Fibroblast of skin of left quadriceps (primary cell): ENCODE measurements around the gene TSPAN13.
"Not testable (repeated sequence)": the region's sequence is repeated elsewhere in the genome, so short reads cannot be mapped to it uniquely, and the experiment has no call there.

Experiments
- DNase-seq, 2 experiments: peaks; one replicate each; pipeline ENCODE4 v3.0.0-alpha.2; 2013; ENCODE audit warnings: low read depth in 2 of 2

Gene TSPAN13

DNA sequence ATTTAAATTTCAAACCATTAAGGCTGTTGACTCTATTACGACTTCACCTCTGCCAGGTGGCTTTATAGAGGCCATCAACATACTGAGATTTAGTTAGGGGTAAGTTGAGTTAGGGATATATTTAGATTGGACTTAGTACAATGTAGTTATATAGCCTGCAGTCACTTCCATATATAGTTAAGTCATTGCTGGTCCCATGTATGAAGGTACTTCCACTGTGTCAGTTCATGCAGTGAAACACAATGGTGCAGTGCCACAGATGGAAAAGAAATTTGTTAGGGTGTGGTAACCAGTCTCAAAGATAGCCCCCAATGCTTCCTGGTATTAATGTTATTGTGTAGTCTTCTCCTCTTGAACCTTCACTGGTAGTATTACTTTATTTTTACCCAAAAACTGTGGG, 12.6 kb upstream of the TSPAN13 start:
- no peak for DNase-seq

DNA sequence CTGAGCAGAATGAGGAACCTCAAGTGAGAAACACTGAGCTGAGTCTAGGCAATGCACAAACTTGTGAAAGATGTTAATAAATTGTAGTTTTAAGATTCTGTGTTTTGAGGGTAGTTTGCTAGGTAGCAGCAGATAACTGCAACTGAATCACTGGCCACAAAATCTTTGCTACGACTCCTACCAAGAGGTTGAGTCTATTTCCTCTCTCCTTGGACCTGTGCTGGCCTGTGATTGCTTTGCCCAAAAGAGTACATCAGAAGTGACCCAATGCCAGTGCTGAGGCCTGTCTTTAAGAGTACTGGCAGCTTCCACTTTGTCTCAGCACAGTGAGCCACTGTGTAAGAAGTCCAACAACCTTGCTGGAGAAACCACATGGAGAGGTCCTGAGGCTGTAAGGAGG, 11.9 kb upstream of the TSPAN13 start:
- DNase-seq = no peak

DNA sequence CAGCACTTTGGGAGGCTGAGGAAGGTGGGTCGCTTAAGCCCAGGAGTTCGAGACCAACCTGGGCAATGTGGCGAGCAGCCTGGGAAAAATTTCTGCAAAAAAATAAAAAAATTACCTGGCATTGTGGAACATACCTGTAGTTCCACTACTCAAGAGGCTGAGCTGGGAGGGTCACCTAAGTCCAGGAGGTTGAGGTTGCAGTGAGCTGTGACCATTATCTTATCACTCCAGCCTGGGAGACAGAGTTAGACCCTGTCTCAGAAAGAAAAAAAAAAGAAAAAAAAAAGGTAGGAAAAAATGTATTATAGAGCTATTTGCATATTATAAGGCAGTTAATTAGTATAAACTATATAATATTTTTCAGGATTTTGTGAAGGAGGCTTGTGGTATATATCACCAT, 11.0 kb upstream of the TSPAN13 start:
- no peak for DNase-seq

DNA sequence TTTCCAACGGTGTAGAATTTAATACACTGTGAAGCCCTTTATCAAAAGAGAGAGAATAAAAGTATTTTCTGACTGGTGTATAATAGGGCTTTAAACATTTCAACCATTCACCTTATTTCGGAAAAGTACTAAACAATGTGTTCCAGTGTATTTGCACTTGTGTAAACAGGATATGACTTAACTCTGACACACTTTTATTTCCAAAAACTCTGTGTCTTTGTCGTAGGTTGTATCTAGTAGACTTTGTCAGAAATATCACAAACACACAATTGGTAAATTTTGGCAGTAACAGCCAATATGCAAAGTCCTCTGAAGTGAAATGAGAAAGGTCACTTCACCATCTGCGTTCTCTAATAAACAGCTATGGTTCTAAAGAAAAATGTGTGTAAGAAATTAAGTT, 10.3 kb upstream of the TSPAN13 start:
- no peak for DNase-seq

DNA sequence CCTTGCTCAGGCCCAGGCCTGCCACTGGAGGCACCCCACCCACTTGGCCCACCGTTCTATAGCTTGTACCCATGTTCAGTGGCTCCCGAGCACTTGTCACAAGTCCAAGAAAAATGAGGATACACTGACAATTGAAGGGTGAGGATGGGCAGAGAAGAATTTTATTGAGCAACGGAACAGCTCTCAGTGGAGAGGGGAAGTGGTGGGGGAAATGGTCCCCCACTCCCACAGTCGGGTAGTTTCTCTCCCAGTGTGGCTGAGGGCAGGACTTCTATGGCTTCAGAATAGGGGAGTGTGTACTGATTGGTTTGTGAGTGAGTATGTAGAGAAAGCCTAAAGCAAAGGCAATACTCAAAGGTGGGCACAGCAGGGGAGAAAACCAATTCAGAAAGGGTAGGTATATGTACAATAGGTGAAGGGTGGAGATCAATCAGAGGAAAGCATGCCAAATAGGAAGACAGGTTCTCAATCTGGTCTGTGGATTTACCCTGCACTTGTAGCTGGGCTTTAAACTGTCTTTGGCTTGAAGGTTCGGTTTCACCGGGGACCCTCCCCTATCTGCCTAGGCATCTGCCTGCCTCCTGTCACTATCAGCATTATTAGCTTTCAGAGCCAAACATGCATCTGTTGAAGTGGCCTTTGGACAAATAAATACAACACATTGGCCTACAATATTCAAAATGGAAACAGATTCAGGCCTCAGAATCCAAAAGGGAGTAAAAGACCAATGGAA, 8.9 kb upstream of the TSPAN13 start:
- no peak for DNase-seq

DNA sequence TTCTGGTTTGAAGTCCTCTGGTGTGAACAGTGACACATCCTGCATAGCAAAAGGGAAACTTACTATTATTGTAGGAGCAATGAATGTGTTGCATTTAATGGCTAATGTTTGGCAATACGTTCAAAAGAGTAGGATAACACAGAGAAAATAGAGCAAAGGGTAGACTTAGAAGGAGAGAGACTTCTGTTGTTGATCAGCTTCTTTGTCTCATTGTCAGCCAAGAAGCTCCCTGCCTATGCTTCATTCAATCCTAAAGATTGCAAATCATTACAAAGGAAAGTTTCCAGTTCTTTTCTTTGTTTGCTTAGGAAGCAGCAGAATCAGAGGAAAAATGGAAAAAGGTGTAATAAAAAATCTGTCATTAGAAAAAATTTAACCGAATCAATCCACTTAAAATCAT, 7.9 kb upstream of the TSPAN13 start:
- DNase-seq = no peak

DNA sequence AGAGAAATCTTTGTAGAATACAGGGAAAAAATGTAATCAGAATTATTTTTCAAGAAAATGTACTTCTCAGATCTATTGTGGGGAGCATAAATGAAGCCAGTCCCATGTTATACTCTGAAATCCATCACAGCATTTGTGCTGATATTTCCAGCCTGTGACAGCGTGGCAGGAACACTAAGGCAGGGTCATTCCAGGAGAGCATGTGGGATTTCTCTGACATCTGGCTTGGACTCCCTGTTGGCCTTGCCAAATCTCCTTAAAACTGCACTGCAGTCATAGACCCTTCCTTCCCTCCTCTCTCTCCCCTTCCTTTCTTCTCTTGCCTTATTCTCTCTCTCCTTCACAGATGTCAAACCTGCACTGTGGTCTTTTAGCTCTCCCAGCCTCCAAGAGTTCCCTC, 6.5 kb upstream of the TSPAN13 start:
- no peak for DNase-seq

DNA sequence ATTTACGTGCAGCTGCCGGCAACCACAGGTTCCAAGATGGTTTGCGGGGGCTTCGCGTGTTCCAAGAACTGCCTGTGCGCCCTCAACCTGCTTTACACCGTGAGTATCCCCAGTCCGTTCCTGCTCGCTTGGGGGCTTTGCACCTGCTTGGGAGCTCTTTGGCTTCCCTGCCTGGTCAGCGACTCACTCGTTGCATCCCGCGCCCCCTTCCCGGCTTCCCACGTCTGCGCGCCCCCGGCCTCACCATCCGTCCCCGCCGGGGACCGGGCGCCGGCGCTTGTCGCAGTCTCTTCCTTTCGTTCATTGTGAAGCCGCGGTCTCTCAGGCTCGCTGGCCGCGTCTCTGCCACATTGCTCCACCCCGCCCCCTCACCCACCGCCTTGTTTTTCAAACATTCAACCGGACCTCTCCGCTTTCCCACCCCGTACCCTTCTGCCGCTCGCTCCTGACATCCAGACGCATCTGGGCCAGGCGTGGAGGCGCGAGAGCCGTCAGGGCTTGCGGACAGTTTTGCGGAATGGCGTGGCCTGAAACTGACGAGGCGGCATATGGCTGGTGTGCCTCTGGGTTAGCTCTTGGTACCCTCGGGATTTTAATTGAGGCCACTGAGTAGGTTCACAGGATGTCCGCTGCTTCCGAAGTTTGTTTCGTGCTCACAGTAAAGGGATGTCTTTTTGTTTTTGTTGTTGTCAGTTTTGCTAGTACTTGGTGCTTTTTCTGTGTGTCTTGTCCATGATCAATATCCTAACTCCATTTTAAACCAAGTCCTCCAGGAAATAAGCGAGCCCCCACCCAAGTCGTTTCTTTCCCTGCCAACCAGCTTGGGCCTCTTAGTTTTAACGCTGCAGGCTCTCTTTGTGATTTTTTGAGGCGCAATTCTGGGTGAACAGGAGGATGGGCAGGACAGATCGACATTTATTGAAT, 639 bp downstream of the TSPAN13 start:
- no peak for DNase-seq

DNA sequence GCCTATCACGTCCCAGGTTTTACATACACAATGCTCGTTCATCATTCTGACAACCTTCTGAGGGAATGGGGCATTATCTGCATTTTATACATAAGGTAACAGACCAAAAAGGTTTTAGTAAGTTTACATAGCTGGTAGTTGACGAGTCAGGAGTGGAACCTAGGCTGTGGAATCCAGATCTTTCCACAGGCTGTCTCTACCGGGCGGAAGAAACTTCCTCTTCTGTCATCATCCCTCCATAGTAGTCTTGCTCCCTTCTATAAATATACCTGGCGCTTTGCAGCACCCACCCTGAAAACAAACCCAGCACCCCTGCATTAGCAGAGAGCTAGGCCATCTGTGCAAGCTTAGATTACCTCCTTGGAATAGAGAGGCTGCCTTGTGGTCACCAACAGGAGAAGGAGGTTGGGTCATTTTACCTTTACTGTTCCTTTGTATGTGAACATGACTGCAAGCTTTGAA, 1.3 kb downstream of the TSPAN13 start:
- DNase-seq = no peak

DNA sequence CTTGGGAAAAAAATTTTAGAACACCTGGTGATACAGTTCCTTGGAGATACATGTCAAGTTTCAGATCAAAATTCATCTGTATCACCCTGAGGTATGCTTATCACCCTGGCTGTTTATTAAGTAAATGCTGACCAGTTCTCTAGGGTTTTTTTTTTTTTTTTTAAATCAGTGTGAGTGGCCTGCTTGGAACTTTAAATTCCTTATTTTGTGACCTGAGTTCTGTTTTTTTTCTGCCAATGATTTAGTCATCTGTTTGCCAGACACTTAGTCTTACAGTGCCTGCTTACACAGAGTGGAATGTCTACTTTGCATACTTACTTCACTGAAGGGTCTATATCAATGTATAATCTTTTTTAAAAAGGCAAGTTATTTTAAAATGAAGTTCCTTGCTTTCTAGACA, 1.8 kb downstream of the TSPAN13 start:
- DNase-seq = no peak

DNA sequence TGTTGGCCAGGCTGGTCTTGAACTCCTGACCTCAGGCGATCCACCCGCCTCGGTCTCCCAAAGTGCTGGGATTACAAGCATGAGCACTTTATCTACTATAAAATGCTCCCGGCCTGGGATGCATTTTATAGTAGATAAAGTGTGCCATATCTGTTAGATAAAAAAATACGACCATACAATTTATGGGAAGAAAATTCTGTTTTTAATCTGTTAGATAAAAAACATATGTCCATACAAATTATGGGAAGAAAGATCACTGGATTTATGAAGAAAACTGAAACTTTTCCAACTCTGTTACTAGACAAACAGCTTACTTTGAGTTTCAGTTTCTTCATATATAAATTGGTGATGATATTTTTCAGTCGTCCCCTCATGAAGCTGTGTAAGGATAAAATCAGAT, 4.5 kb downstream of the TSPAN13 start:
- no peak for DNase-seq

DNA sequence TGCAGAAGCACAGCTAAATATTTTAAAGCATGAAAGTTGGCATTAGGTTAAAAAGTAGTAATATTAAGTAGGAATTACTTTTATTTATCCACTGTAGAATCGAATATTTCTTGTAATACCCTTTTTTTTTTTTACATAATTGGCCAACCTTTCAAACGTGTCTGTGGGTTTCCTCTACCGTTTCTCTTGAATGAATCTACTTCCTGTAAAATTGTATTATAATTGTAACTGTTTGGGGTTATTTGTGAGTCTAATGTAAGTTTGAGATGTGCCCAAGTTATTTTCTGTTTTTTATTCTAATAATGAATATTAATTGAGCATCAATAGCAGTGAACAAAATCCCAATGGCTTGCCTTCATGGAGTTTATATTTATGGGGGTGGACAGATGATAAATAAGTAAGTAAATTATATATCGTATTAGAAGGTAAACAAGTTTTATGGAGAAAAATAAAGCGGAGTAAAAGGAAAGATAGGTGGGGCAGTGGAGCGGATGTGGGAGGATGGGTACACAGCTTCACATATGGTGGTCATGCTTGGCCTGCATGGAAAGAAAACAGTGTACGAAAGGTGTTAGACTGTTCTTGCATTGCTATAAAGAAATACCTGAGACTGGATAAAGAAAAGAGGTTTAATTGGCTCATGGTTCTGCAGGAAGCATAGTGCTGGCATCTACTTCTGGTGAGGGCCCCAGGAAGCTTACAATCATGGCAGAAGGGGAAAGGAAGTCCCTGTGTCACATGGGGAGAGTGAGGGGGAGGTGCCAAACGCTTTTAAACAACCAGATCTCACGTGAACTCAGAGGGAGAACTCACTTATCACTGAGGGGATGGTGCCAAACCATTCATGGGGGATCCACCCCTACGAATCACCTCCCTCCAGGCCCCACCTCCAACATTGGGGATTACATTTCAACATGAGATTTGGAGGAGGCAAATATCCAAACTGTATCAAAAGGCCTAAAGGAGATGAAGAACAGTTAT, 5.4 kb downstream of the TSPAN13 start:
- DNase-seq = no peak

DNA sequence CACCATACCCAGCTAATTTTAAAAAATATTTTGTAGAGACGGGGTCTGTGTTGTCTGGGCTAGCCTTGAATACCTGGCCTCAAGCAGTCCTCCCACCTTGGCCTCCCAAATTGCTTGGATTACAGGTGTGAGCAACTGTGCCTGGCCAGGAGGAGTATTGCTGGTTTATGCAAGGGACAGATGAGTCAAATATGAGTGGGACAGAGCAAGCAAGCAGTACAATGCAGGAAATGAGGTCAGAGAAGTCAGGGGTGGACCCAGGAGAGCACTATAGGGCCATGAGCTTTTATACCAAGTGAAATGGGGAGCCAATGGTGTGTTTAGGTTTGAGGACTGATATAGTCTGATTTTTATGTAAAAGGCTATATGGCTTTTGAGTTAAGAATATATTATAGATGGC, 6.3 kb downstream of the TSPAN13 start:
- no peak for DNase-seq

DNA sequence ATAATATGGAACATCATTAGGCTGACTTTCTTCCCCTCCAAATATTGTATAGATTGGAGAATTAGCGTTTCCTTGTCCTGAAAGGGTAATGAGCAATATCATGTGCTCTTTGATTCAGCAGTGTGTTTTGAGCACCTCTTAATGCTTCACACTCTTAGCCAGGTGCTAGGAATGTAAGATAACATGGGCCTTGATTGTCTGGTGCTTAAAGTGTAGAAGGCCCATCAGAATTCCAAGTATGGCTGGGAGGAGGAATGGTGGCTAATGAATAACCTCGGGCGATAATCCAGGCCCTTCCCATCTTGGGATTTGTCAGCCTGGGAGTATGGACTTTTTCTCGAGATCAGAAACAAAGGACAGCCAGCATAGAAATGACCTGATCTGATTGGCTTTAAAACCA, 8.6 kb downstream of the TSPAN13 start:
- no peak for DNase-seq

DNA sequence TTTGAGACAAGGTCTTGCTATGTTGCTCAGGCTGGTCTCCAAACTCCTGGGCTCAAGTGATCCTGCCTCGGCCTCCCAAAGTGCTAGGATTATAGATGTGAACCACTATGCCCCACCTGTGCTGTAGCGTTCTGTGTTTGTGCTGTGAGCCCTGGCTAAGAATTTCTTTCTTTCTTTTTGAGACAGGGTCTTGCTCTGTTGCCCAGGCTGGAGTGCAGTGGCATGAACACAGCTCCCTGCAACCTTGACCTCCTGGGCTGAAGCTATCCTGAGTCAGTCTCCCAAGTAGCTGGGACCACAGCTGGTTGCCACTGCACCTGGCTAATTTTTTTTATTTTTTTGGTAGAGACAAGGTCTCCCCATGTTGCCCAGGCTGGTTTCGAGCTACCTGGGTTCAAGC, 11.4 kb downstream of the TSPAN13 start:
- DNase-seq = no peak

DNA sequence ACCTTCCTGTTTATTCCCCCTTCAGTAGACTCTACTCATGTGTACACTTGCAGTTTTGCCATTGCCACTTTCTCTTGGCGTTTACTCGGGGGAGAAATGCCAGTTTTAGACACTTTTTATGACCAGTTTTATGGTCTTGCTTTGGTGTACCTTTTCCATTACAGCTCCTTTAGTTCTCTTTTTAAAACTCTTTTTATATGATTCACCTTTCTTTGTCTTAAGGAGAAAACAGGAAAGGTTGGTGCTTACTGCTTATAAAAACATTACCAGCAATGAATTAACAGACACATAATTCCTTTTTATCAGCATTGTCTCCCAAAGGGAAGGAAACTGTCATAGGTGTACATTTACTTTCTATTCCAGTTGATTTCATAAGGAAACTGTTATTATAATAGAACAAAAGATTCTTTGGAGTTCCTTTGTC, 11.9 kb downstream of the TSPAN13 start:
- no peak for DNase-seq

DNA sequence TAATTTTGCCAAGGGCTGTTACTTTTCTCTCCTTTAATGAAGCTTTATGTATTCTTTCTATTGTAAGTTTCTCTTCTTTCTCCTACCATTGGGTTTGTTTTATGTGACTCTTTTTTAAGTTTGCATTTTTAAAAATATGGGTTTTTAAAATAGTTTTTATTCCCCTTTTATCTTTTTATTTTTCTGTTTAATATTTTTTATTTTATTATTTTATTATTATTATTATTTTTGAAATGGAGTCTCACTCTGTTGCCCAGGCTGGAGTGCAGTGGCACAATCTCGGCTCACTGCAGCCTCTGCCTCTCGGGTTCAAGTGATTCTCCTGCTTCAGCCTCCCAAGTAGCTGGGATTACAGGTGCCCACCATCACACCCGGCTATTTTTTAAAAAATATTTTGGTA, 16.4 kb downstream of the TSPAN13 start:
- not testable (repeated sequence) for DNase-seq

DNA sequence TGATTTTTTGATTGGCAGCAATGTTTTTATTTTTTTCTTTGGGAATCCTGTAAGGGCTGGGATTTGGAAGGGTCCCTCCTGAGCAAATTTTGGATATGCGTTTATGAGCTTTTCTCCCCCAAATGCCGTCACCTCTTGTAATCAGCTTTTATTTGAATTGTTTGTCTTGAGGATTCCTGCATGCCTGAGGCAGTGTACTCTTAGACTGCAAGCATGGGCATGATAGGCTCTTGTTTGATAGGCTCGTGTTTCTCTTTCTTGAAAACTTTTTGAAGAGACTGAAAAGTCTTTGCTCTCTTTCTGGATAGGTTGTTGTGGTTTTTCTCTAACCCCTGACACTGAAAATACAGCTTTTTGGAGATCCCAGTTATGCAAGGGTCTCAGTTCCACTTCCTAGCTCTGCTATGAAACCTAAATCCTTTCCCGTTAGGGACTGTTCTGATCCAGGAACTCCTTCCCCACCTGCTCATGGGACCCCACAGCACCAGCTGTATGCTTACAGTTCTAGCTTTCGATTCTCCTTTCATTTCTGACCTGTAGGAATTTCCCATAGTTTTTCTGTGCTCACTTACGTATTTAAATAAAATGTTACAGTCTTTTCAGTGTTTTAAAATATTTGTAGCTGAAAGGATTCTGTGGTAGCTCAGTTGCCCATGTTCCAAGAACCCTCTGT, 17.2 kb downstream of the TSPAN13 start:
- DNase-seq = no peak

DNA sequence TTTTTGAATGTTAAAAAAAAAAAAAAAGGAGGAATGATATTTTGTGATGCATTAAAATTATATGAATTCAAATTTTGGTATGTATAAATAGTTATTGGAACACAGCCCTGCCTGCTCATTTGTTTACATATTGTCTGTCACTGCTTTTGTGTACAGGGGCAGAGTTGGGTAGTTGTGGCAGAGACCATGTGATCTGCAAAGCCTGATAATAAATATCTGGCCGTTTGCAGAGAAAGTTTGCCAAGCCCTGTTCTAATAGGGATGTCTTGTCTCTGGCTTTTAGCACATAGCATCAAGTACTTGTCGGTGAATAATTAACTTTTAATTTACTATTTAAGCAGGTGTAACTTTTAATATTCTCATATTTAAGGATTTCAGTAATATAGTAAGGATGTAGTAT, 19.8 kb downstream of the TSPAN13 start:
- DNase-seq = no peak

DNA sequence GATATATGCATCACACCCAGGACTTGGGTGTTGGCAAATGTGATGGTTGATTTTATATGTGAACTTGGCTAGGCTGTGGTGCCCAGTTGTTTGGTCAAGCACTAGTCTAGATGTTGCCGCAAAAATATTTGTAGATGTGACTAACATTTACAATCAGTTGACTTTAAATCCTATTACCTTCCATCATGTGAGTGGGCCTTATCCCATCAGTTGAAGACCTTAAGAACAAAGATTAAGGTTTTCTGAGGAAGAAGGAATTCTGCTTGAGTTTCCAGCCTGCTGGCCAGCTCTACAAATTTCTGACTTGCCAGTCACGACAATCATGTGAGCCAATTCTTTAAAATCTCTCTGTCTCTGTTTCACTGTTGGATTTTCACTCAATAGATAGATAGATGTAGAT, 20.3 kb downstream of the TSPAN13 start:
- DNase-seq = no peak

DNA sequence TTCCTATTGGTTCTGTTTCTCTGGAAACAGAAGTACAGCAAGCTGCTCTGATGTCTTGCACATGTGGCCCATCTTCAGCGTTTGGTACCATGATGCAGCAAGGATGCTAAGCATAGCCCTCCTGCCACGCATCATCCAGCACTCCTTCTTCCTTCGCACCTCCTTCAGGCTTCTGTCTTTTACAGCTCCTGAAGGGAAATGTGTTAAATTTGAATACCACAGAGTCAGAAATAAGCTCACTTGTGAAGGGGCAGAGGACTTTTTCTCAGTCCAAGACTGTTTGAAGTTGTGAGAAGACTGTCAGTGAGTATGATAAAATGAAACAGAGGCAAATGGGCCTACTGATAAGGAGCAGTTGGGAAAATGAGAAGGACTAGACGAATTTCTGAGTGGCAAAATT, 20.7 kb downstream of the TSPAN13 start:
- no peak for DNase-seq
